PC-9 (cell line): ENCODE data around the gene RSBN1.

Source experiments
- EZH2 ChIP-seq: fragments of 200-600 bp; sonication (generic); IDR thresholded peaks from 2 replicates; pipeline ENCODE4 v1.8.0; 2017; ENCODE audit warnings: antibody characterized with exemption, low read depth
- TF ChIP-seq, protein P1 (sequence below): fragments of 200-600 bp; sonication (generic); conservative IDR thresholded peaks from 2 replicates; pipeline ENCODE4 v1.6.1; 2017; ENCODE audit warnings: mixed run types, antibody characterized with exemption, mild to moderate bottlenecking, moderate library complexity

DNA sequence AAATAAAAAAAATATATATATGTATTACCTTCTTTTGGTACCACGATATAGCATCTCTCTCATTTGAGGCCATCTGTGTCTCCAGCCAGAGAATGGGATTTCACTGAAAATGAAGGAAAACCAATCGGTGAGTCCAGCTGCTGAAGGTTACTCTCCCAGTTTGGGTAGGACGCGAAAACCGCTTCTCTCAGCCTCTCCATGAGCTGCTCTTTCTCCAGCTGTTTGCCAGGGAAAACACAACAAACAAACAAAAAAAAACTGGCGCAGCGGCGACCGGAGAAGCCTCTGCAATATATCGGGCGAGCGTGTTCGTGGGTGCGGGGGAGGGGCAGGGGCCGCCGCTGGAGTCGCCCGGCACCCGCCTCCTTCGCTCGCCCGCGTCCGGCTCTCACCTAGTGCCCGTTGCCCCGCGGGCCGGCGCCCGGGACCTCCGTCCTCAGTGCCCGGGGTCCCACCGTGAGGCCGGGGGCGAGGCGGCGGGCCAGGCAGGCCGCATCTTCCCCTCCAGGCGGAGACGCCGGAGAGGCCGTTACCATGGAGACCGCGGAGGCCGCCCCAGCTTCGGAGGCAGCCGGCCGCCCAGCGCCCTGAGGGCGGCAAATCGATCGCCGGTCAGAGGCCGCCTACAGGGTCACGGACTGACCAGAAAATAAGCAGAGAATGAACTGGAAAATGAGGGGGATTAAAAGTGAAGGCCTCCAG is 53.5 kb downstream of the RSBN1 start:
- TF ChIP-seq, protein P1, sequence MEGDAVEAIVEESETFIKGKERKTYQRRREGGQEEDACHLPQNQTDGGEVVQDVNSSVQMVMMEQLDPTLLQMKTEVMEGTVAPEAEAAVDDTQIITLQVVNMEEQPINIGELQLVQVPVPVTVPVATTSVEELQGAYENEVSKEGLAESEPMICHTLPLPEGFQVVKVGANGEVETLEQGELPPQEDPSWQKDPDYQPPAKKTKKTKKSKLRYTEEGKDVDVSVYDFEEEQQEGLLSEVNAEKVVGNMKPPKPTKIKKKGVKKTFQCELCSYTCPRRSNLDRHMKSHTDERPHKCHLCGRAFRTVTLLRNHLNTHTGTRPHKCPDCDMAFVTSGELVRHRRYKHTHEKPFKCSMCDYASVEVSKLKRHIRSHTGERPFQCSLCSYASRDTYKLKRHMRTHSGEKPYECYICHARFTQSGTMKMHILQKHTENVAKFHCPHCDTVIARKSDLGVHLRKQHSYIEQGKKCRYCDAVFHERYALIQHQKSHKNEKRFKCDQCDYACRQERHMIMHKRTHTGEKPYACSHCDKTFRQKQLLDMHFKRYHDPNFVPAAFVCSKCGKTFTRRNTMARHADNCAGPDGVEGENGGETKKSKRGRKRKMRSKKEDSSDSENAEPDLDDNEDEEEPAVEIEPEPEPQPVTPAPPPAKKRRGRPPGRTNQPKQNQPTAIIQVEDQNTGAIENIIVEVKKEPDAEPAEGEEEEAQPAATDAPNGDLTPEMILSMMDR: no peak
- TF ChIP-seq EZH2: no peak
